HepG2 (cell line): ENCODE measurements around the gene PC. TPM values are rescaled to one million over a fixed set of nuclear protein-coding genes. Genes with fewer than 3 reads are reported as not detected.
A peak's percentile ranks its signal among the peaks of the same experiment; 100 is the strongest.

Experiments used
- DMAP1 ChIP-seq: IDR thresholded peaks from 2 replicates; pipeline ENCODE4 v1.6.1; 2016
- ELF3 ChIP-seq: IDR thresholded peaks from 2 replicates; pipeline ENCODE4 v1.6.1; 2016; ENCODE audit warnings: missing genetic modification reagents, missing compliant biosample characterization
- JUN ChIP-seq: sonication (generic); formaldehyde crosslinking; IDR thresholded peaks from 2 replicates; pipeline ENCODE4 v1.4.0; 2020; ENCODE audit warnings: mild to moderate bottlenecking, missing genetic modification reagents
- KMT2B ChIP-seq: IDR thresholded peaks from 2 replicates; pipeline ENCODE4 v1.6.1; 2016; ENCODE audit warnings: missing genetic modification reagents, missing compliant biosample characterization
- MEF2D ChIP-seq: sonication (generic); formaldehyde crosslinking; IDR thresholded peaks from 2 replicates; pipeline ENCODE4 v1.5.1; 2020; ENCODE audit warnings: mild to moderate bottlenecking, missing genetic modification reagents
- MXD4 ChIP-seq: IDR thresholded peaks from 2 replicates; pipeline ENCODE4 v1.6.1; 2016; ENCODE audit warnings: mild to moderate bottlenecking, missing biosample characterization, missing genetic modification reagents
- PHB2 ChIP-seq: fragments of 450-650 bp; IDR thresholded peaks from 2 replicates; pipeline ENCODE4 v1.6.1; 2018; ENCODE audit not compliant: partially characterized antibody
- PTBP1 ChIP-seq: fragments of 200-400 bp; formaldehyde crosslinking; IDR thresholded peaks from 2 replicates; pipeline ENCODE4 v1.6.1; 2018; ENCODE audit warnings: low read length, low read depth; ENCODE audit not compliant: poor library complexity, severe bottlenecking
- REL ChIP-seq: sonication (generic); formaldehyde crosslinking; conservative IDR thresholded peaks from 2 replicates; pipeline ENCODE4 v1.8.0; 2022; ENCODE audit warnings: mild to moderate bottlenecking, missing genetic modification reagents, moderate library complexity
- RFX1 ChIP-seq: fragments of 450-650 bp; IDR thresholded peaks from 2 replicates; pipeline ENCODE4 v1.6.1; 2017
- SP4 ChIP-seq: sonication (generic); formaldehyde crosslinking; IDR thresholded peaks from 2 replicates; pipeline ENCODE4 v1.8.1; 2023; ENCODE audit warnings: mild to moderate bottlenecking, missing genetic modification reagents
- STAT5B ChIP-seq: sonication (generic); formaldehyde crosslinking; IDR thresholded peaks from 2 replicates; pipeline ENCODE4 v1.4.0; 2020; ENCODE audit warnings: missing genetic modification reagents
- TERF1 ChIP-seq: sonication (generic); formaldehyde crosslinking; IDR thresholded peaks from 2 replicates; pipeline ENCODE4 v1.8.0; 2022; ENCODE audit warnings: mild to moderate bottlenecking, missing genetic modification reagents, moderate library complexity
- THAP9 ChIP-seq: sonication (generic); formaldehyde crosslinking; IDR thresholded peaks from 2 replicates; pipeline ENCODE4; 2020; ENCODE audit warnings: missing genetic modification reagents, mild to moderate bottlenecking, borderline replicate concordance
- ZNF317 ChIP-seq: sonication (generic); formaldehyde crosslinking; IDR thresholded peaks from 2 replicates; pipeline ENCODE4 v1.5.0; 2020; ENCODE audit warnings: mild to moderate bottlenecking, missing genetic modification reagents
- ZNF766 ChIP-seq: sonication (generic); formaldehyde crosslinking; IDR thresholded peaks from 2 replicates; pipeline ENCODE4 v1.5.0; 2020; ENCODE audit warnings: missing genetic modification reagents, borderline replicate concordance
- polyA plus RNA-seq, 8 experiments: library from polyadenylated mRNA; depleted of rRNA in 3 of 8; stranded (reverse) in 7 of 8; unstranded in 1 of 8; fragments of >200 nt; fragmentation: Illumina TruSeq in 4 of 8; extraction: Trizol in 4 of 8; gene quantifications; 2 replicates each; pipeline versions ENCODE4 v1.2.1 to v1.2.3, GENCODE V29; 2011 to 2016; ENCODE audit warnings: low read depth in 4 of 8, missing spikeins in 1 of 8, mixed read lengths in 1 of 8; ENCODE audit not compliant: insufficient read depth in 1 of 8
- total RNA-seq, 5 experiments: library from RNA; depleted of rRNA; stranded (reverse); fragments of >200 nt; fragmentation: Illumina TruSeq; extraction: Trizol; gene quantifications; 2 replicates each; pipeline ENCODE4 v1.2.3, GENCODE V29; 2016; ENCODE audit warnings: low read depth in 1 of 5
- TF ChIP-seq, protein P1 (sequence below): sonication (generic); formaldehyde crosslinking; IDR thresholded peaks from 2 replicates; pipeline ENCODE4 v1.4.0; 2020; ENCODE audit warnings: missing genetic modification reagents
- TF ChIP-seq, protein P2 (sequence below): sonication (generic); formaldehyde crosslinking; conservative IDR thresholded peaks from 2 replicates; pipeline ENCODE4 v1.4.0; 2020; ENCODE audit warnings: missing genetic modification reagents
- TF ChIP-seq, protein P3 (sequence below): sonication (generic); formaldehyde crosslinking; IDR thresholded peaks from 2 replicates; pipeline ENCODE4 v1.4.0; 2020; ENCODE audit warnings: missing genetic modification reagents
- TF ChIP-seq, protein P4 (sequence below): sonication (generic); formaldehyde crosslinking; IDR thresholded peaks from 2 replicates; pipeline ENCODE4 v1.4.0; 2020; ENCODE audit warnings: missing genetic modification reagents, borderline replicate concordance

PC gene
- total and polyA plus RNA-seq, 2 of the 13 experiments (the other 11 are each of a cell fraction or from before 2014, with no cell fraction given), result 29.0 to 39.0 TPM

GRCh38 chr11:66907751-66908630, 50.2 kb downstream of the PC start (continued):
- TF ChIP-seq THAP9 (CRISPR knock-in tag) (no peak), DMAP1 (no peak), ZNF317 (CRISPR knock-in tag) (no peak), STAT5B (CRISPR knock-in tag) (no peak), TERF1 (CRISPR knock-in tag) (no peak), ZNF766 (no peak), MEF2D (CRISPR knock-in tag) (peak; percentile 60; the same call in 1 of the 2 replicates), PTBP1 (no peak), KMT2B (CRISPR knock-in tag) (no peak), PHB2 (no peak), SP4 (CRISPR knock-in tag) (no peak), MXD4 (CRISPR knock-in tag) (no peak), REL (CRISPR knock-in tag) (no peak), ELF3 (CRISPR knock-in tag) (0 out of 2 replicates have a peak, but pooled peaks have one; percentile 20), RFX1 (no peak), JUN (CRISPR knock-in tag) (no peak)
- TF ChIP-seq, protein P1, sequence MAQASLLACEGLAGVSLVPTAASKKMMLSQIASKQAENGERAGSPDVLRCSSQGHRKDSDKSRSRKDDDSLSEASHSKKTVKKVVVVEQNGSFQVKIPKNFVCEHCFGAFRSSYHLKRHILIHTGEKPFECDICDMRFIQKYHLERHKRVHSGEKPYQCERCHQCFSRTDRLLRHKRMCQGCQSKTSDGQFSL, result no peak
- TF ChIP-seq, protein P2, sequence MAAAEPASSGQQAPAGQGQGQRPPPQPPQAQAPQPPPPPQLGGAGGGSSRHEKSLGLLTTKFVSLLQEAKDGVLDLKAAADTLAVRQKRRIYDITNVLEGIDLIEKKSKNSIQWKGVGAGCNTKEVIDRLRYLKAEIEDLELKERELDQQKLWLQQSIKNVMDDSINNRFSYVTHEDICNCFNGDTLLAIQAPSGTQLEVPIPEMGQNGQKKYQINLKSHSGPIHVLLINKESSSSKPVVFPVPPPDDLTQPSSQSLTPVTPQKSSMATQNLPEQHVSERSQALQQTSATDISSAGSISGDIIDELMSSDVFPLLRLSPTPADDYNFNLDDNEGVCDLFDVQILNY, result no peak
- TF ChIP-seq, protein P3, sequence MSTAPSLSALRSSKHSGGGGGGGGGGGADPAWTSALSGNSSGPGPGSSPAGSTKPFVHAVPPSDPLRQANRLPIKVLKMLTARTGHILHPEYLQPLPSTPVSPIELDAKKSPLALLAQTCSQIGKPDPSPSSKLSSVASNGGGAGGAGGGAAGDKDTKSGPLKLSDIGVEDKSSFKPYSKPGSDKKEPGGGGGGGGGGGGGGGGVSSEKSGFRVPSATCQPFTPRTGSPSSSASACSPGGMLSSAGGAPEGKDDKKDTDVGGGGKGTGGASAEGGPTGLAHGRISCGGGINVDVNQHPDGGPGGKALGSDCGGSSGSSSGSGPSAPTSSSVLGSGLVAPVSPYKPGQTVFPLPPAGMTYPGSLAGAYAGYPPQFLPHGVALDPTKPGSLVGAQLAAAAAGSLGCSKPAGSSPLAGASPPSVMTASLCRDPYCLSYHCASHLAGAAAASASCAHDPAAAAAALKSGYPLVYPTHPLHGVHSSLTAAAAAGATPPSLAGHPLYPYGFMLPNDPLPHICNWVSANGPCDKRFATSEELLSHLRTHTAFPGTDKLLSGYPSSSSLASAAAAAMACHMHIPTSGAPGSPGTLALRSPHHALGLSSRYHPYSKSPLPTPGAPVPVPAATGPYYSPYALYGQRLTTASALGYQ (CRISPR knock-in tag), result peak; percentile 59; the same call in 1 of the 2 replicates
- TF ChIP-seq, protein P4, sequence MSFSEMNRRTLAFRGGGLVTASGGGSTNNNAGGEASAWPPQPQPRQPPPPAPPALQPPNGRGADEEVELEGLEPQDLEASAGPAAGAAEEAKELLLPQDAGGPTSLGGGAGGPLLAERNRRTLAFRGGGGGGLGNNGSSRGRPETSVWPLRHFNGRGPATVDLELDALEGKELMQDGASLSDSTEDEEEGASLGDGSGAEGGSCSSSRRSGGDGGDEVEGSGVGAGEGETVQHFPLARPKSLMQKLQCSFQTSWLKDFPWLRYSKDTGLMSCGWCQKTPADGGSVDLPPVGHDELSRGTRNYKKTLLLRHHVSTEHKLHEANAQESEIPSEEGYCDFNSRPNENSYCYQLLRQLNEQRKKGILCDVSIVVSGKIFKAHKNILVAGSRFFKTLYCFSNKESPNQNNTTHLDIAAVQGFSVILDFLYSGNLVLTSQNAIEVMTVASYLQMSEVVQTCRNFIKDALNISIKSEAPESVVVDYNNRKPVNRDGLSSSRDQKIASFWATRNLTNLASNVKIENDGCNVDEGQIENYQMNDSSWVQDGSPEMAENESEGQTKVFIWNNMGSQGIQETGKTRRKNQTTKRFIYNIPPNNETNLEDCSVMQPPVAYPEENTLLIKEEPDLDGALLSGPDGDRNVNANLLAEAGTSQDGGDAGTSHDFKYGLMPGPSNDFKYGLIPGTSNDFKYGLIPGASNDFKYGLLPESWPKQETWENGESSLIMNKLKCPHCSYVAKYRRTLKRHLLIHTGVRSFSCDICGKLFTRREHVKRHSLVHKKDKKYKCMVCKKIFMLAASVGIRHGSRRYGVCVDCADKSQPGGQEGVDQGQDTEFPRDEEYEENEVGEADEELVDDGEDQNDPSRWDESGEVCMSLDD, result no peak
